H1 (cell line): ENCODE data around the gene ZFYVE21.

Experiments used
- ASH2L ChIP-seq: fragments of 200-600, 300-600 bp; sonication (generic); IDR thresholded peaks from one replicate; pipeline ENCODE4 v1.7.1; 2017; ENCODE audit warnings: low read length
- CBX5 ChIP-seq: fragments of 300-800, 300-1000 bp; sonication (generic); IDR thresholded peaks from 2 replicates; pipeline ENCODE4 v1.7.1; 2016; ENCODE audit warnings: antibody characterized with exemption, low read length, low read depth
- EP300 ChIP-seq, 2 experiments: IDR thresholded peaks; 1 replicate in 1 of 2; 2 replicates in 1 of 2; pipeline ENCODE4 v1.6.1; 2011 to 2012; ENCODE audit warnings: low read depth in 2 of 2, low read length in 2 of 2, mild to moderate bottlenecking in 2 of 2, borderline replicate concordance in 1 of 2, inconsistent platforms in 1 of 2, moderate library complexity in 1 of 2
- EZH2 ChIP-seq: fragments of 200-600 bp; sonication (generic); IDR thresholded peaks from 2 replicates; pipeline ENCODE4 v1.7.1; 2012; ENCODE audit warnings: low read depth, mild to moderate bottlenecking, moderate library complexity, low read length, inconsistent platforms; ENCODE audit not compliant: severe bottlenecking
- HDAC6 ChIP-seq: IDR thresholded peaks from one replicate; pipeline ENCODE4 v1.7.1; 2012; ENCODE audit warnings: low read depth, mild to moderate bottlenecking, inconsistent platforms, low read length, moderate library complexity
- POLR2A ChIP-seq, 2 experiments: IDR thresholded peaks; 1 replicate in 1 of 2; 2 replicates in 1 of 2; pipeline ENCODE4 v1.6.1; 2011; ENCODE audit warnings: low read depth in 2 of 2, low read length in 2 of 2, mild to moderate bottlenecking in 2 of 2; ENCODE audit errors: control extremely low read depth in 1 of 2
- SP2 ChIP-seq: IDR thresholded peaks from 2 replicates; pipeline ENCODE4 v1.6.1; 2012; ENCODE audit warnings: mild to moderate bottlenecking, low read length, inconsistent platforms
- TBP ChIP-seq: IDR thresholded peaks from 2 replicates; pipeline ENCODE4 v1.6.1; 2011; ENCODE audit warnings: low read depth, low read length, improper control_type of control experiment
- TEAD4 ChIP-seq: IDR thresholded peaks from 2 replicates; pipeline ENCODE4 v1.6.1; 2012; ENCODE audit warnings: low read depth, low read length, inconsistent platforms, mixed read lengths
- TF ChIP-seq, protein P1 (sequence below), 3 experiments: IDR thresholded peaks; 1 replicate in 2 of 3; 2 replicates in 1 of 3; pipeline versions ENCODE4 v1.5.1 to v1.6.1; 2011; ENCODE audit warnings: low read length in 3 of 3, mild to moderate bottlenecking in 3 of 3, inconsistent platforms in 2 of 3, low read depth in 1 of 3, moderate library complexity in 1 of 3; ENCODE audit not compliant: insufficient read depth in 1 of 3; ENCODE audit errors: control extremely low read depth in 1 of 3

DNA sequence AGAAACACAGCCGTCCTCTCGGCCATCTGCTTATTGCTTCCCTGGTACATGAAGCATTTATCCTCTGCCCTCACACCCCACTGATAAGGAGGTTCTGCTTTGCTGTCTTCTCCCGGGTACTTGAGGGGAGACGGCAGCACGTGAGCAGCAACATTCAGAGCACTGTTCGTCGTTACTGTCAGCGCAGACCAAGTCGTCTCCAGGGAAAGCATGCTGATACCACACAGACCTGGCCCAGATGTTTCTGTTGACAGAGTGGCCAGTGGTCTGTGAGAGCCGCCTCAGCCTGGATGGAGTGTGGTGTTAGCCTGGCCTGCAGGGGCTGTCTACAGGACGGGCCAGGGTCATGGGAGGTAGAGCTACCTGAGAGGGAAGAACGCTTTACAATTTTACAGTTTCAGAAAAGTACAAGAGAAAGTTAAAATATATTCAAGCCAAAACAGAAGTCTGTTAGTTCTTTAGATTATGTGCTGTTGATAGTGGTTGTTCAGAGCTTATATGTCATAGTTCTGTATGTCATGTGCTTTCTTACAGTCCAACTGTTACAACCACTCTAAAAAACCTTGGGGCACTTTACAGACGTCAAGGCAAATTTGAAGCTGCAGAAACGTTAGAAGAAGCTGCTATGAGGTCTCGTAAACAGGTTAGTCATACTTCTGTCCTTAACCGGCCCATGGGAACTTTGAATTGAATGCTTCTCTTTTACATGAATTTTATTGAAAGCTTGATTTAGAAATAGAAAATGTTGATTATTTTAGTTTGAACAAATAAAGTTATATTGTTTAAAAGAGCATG is 38.5 kb upstream of the ZFYVE21 start:
- TF ChIP-seq ASH2L (no peak), HDAC6 (no peak), POLR2A (IDR thresholded peaks at IDR 0.05; ENCODE audit: control extremely low read depth in 1 of 2, low read depth in 2 of 2, low read length in 2 of 2) (no peak), CBX5 (no peak), TEAD4 (no peak), EP300 (IDR thresholded peaks at IDR 0.05; ENCODE audit: borderline replicate concordance in 1 of 2, low read depth in 2 of 2, low read length in 2 of 2) (no peak), EZH2 (no peak), TBP (no peak), SP2 (no peak)
- TF ChIP-seq, protein P1, sequence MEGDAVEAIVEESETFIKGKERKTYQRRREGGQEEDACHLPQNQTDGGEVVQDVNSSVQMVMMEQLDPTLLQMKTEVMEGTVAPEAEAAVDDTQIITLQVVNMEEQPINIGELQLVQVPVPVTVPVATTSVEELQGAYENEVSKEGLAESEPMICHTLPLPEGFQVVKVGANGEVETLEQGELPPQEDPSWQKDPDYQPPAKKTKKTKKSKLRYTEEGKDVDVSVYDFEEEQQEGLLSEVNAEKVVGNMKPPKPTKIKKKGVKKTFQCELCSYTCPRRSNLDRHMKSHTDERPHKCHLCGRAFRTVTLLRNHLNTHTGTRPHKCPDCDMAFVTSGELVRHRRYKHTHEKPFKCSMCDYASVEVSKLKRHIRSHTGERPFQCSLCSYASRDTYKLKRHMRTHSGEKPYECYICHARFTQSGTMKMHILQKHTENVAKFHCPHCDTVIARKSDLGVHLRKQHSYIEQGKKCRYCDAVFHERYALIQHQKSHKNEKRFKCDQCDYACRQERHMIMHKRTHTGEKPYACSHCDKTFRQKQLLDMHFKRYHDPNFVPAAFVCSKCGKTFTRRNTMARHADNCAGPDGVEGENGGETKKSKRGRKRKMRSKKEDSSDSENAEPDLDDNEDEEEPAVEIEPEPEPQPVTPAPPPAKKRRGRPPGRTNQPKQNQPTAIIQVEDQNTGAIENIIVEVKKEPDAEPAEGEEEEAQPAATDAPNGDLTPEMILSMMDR (IDR thresholded peaks at IDR 0.05; ENCODE audit: control extremely low read depth in 1 of 3, insufficient read depth in 1 of 3, low read depth in 1 of 3, low read length in 3 of 3): no peak
